HL-60 (cell line): ENCODE results near the gene CAMK1D.

Experiments used
- DNase-seq, 2 experiments: peaks; one replicate each; pipeline ENCODE4 v3.0.0-alpha.2; 2010 to 2020; ENCODE audit warnings: low read depth in 1 of 2, low spot score in 1 of 2
- H3K27ac ChIP-seq: fragments of 250-450 bp; sonication (Bioruptor Pico); replicated peaks from 2 replicates; pipeline ENCODE4 v1.5.1; 2020; ENCODE audit warnings: mild to moderate bottlenecking, moderate library complexity
- H3K27me3 ChIP-seq: fragments of 250-450 bp; sonication (Bioruptor Pico); 2 replicates; pipeline ENCODE4 v1.5.1; 2021; ENCODE audit warnings: mild to moderate bottlenecking, moderate library complexity; ENCODE audit not compliant: insufficient read depth, poor library complexity, severe bottlenecking
- H3K4me3 ChIP-seq: replicated peaks from 2 replicates; pipeline ENCODE4 v1.5.1; 2011; ENCODE audit warnings: mild to moderate bottlenecking, control low read depth, low read length; ENCODE audit not compliant: insufficient read depth
- CTCF ChIP-seq: IDR thresholded peaks from one replicate; pipeline ENCODE4 v1.5.1; 2011; ENCODE audit warnings: low read length, control low read depth, inconsistent platforms; ENCODE audit not compliant: insufficient read depth
- GABPA ChIP-seq: IDR thresholded peaks from 2 replicates; pipeline ENCODE4 v1.6.1; 2012; ENCODE audit warnings: low read depth
- POLR2AphosphoS5 ChIP-seq: IDR thresholded peaks from 2 replicates; pipeline ENCODE4 v1.6.1; 2012; ENCODE audit warnings: low read depth
- REST ChIP-seq: IDR thresholded peaks from 2 replicates; pipeline ENCODE4 v1.6.1; 2012; ENCODE audit warnings: low read depth; ENCODE audit not compliant: insufficient replicate concordance
- SPI1 ChIP-seq: IDR thresholded peaks from 2 replicates; pipeline ENCODE4 v1.6.1; 2012; ENCODE audit warnings: low read depth, mild to moderate bottlenecking, borderline replicate concordance

Gene CAMK1D

GRCh38 chr10:12401466-12401865, 52.1 kb downstream of the CAMK1D start:
- H3K27ac ChIP-seq, result no peak overlapping the region

GRCh38 chr10:12403119-12403518, 53.8 kb downstream of the CAMK1D start:
- TF ChIP-seq CTCF (no peak), GABPA (no peak), REST (no peak), SPI1 (no peak), POLR2AphosphoS5 (no peak)
- no peak overlapping the region for H3K4me3 ChIP-seq
- DNase-seq, result no peak
- H3K27ac ChIP-seq, result no peak overlapping the region
- H3K27me3 ChIP-seq, result no peaks in the 10 kb centered on the region

More at GRCh38 chr10:12401466-12401865, 52.1 kb downstream of the CAMK1D start:
- no peak for TF ChIP-seq GABPA
- TF ChIP-seq SPI1, result no peak
- TF ChIP-seq CTCF, result no peak
- TF ChIP-seq POLR2AphosphoS5, result no peak
- TF ChIP-seq REST, result no peak
- no peak overlapping the region for H3K4me3 ChIP-seq
- no peak for DNase-seq
- no peaks in the 10 kb centered on the region for H3K27me3 ChIP-seq

GRCh38 chr10:12405342-12406320, 56.3 kb downstream of the CAMK1D start:
- H3K27ac ChIP-seq, result no peak overlapping the region
- DNase-seq, result no peak
- no peak overlapping the region for H3K4me3 ChIP-seq
- TF ChIP-seq REST, result no peak
- TF ChIP-seq GABPA, result no peak
- TF ChIP-seq CTCF, result no peak
- TF ChIP-seq POLR2AphosphoS5, result no peak
- TF ChIP-seq SPI1, result no peak
- H3K27me3 ChIP-seq, result no peaks in the 10 kb centered on the region
